ENCODE results near the gene PHYHD1. TPM values are rescaled to one million over a fixed set of nuclear protein-coding genes. Genes with fewer than 3 reads are reported as not detected.

Gene PHYHD1
- polyA plus RNA-seq, 1 donor (not counting 4 experiments of a cell fraction or from before 2014, with no cell fraction given), result 4.7 TPM

- no peak overlapping the region for H3K9ac ChIP-seq (ENCODE audit: control insufficient read depth, extremely low read depth, insufficient read depth, low read length)
- H4K20me1 ChIP-seq (ENCODE audit: control insufficient read depth, extremely low read depth, insufficient read depth, low read length), result no peaks in the 10 kb centered on the region
- H3K9me1 ChIP-seq (ENCODE audit: control insufficient read depth, extremely low read depth, insufficient read depth, low read length), result peaks cover 3% of the 10 kb centered on the region
- no peaks in the 10 kb centered on the region for H3K9me3 ChIP-seq (ENCODE audit: control insufficient read depth, low read depth, low read length)
- H3K36me3 ChIP-seq (ENCODE audit: control insufficient read depth in 2 of 2, extremely low read depth in 1 of 2, insufficient read depth in 2 of 2, low read length in 2 of 2), result peaks cover 30 to 75% of the 10 kb centered on the region in 2 experiments
- H3K79me2 ChIP-seq (ENCODE audit: control insufficient read depth, insufficient read depth, low read length), result peaks cover 77% of the 10 kb centered on the region
- DNase-seq (ENCODE audit: low read depth, low spot score) (no peak), FAIRE-seq (no peak)
- no peak overlapping the region for H3K27ac ChIP-seq (ENCODE audit: control insufficient read depth, insufficient read depth, low read length)
- no peak overlapping the region for H2AFZ ChIP-seq (ENCODE audit: control insufficient read depth, low read length)
- TF ChIP-seq EZH2 (IDR thresholded peaks at IDR 0.05; ENCODE audit: low read length), result no peak
- no peak for TF ChIP-seq CTCF (optimal IDR thresholded peaks at IDR 0.05 in 1 of 3, IDR thresholded peaks at IDR 0.05 in 1 of 3, conservative IDR thresholded peaks at IDR 0.05 in 1 of 3; ENCODE audit: extremely low read depth in 1 of 3, insufficient read depth in 2 of 3, low read length in 3 of 3)
- H3K27me3 ChIP-seq (ENCODE audit: control insufficient read depth, extremely low read depth, insufficient read depth, low read length), result no peaks in the 10 kb centered on the region
- dilution Hi-C loops (cut with MboI; ENCODE audit: extremely low pct_ligation_motif_present, low sequenced_read_pairs), result no loop called here
- H3K4me3 ChIP-seq (ENCODE audit: control insufficient read depth in 2 of 3, extremely low read depth in 1 of 3, insufficient read depth in 2 of 3, low read depth in 1 of 3, low read length in 3 of 3), result no peak overlapping the region
- H3K4me2 ChIP-seq (ENCODE audit: control insufficient read depth, extremely low read depth, insufficient read depth, low read depth, low read length), result no peak overlapping the region
- peaks cover 43% of the 10 kb centered on the region for H3K4me1 ChIP-seq (ENCODE audit: control insufficient read depth, extremely low read depth, insufficient read depth, low read length)
Observed at GRCh38 chr9:128908372-128908771, 12.4 kb upstream of the PHYHD1 start.

GRCh38 chr9:128909859-128910258 is 10.9 kb upstream of the PHYHD1 start:
- no peaks in the 10 kb centered on the region for H3K9me3 ChIP-seq (ENCODE audit: control insufficient read depth, low read depth, low read length)
- peaks cover 45% of the 10 kb centered on the region for H3K4me1 ChIP-seq (ENCODE audit: control insufficient read depth, extremely low read depth, insufficient read depth, low read length)
- no peak overlapping the region for H3K4me2 ChIP-seq (ENCODE audit: control insufficient read depth, extremely low read depth, insufficient read depth, low read depth, low read length)
- DNase-seq (ENCODE audit: low read depth, low spot score), result no peak
- no peaks in the 10 kb centered on the region for H3K27me3 ChIP-seq (ENCODE audit: control insufficient read depth, extremely low read depth, insufficient read depth, low read length)
- peaks cover 3% of the 10 kb centered on the region for H3K9me1 ChIP-seq (ENCODE audit: control insufficient read depth, extremely low read depth, insufficient read depth, low read length)
- dilution Hi-C loops (cut with MboI; ENCODE audit: extremely low pct_ligation_motif_present, low sequenced_read_pairs), result no loop called here
- no peak for FAIRE-seq
- peaks cover 38 to 88% of the 10 kb centered on the region in 2 experiments for H3K36me3 ChIP-seq (ENCODE audit: control insufficient read depth in 2 of 2, extremely low read depth in 1 of 2, insufficient read depth in 2 of 2, low read length in 2 of 2)
- no peak overlapping the region for H3K4me3 ChIP-seq (ENCODE audit: control insufficient read depth in 2 of 3, extremely low read depth in 1 of 3, insufficient read depth in 2 of 3, low read depth in 1 of 3, low read length in 3 of 3)
- no peaks in the 10 kb centered on the region for H4K20me1 ChIP-seq (ENCODE audit: control insufficient read depth, extremely low read depth, insufficient read depth, low read length)
- peaks cover 81% of the 10 kb centered on the region for H3K79me2 ChIP-seq (ENCODE audit: control insufficient read depth, insufficient read depth, low read length)
- H2AFZ ChIP-seq (ENCODE audit: control insufficient read depth, low read length), result no peak overlapping the region
- H3K27ac ChIP-seq (ENCODE audit: control insufficient read depth, insufficient read depth, low read length), result peak overlapping the region; percentile 26
- TF ChIP-seq CTCF (optimal IDR thresholded peaks at IDR 0.05 in 1 of 3, IDR thresholded peaks at IDR 0.05 in 1 of 3, conservative IDR thresholded peaks at IDR 0.05 in 1 of 3; ENCODE audit: extremely low read depth in 1 of 3, insufficient read depth in 2 of 3, low read length in 3 of 3) (no peak), EZH2 (IDR thresholded peaks at IDR 0.05; ENCODE audit: low read length) (no peak)
- H3K9ac ChIP-seq (ENCODE audit: control insufficient read depth, extremely low read depth, insufficient read depth, low read length), result no peak overlapping the region

All from keratinocyte (primary cell).